ENCODE data around the gene LIPT2.
"Not testable (repeated sequence)": the region's sequence is repeated elsewhere in the genome, so short reads cannot be mapped to it uniquely, and the experiment has no call there.

LIPT2 gene

DNA sequence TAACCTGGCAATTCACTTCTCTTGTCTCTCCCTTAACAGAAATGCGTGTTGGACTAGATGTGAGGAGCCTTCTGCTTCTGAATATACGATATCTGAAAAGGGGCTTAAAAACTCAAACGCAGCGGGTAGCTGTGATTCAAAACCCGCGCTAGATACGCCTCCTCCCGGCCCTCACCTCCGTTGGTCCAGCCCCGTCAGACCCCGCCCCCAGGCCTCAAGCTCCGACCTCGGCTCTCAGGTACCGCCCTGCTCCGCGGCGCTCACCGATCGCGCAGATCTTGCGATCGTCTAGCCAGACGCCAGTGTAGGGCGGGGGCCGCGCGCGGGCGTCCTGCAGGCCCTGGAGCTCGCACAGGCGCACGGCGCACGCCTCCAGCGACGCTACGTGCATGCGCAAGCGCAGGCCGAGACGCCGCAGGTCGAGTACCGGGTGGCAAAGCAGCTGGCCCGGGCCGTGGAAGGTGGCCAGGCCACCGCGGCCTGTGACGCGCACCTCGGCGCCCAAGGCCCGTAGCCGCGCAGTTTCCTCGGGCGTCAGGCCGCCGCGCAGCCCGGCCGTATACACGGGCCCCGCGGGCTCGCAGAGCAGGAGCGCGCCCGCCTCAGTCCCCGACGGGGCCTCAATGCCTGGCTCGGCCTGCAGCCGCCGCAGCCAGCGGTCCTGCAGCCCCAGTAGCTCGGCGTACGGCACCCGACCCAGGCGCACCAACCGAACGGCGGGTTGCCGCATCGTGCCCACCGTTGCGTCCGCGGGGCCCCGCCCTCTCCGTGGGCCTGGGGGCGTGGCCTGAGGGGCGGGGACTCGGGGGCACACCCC lies at the start of gene LIPT2:
TSS of gene LIPT2 (minus strand) at position 751 of the 817 bp plus-strand sequence. CDS start at position 730, 21 bp downstream.
- peak; percentile 97 for DNase-seq (ENCODE audit: low spot score)

DNA sequence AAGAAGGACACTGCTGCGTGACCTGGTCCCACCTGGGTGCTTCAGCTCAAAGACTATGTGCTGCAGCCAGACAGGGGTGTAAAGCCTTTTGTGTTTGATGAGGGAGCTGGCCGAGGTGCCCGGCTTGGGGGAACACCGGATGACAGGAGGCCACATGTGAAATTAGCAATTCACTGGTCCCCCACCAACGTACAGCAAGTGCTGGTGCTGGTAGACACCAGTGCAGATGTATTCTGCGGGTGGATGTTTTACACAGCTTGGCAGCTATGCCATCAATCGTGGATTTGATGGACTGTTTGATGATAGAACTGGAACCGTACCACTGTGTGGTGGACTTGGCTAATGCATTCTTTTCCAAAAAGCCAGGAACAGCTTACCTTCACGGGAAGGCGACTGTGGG lies 47.9 kb upstream of the LIPT2 start:
- no peak for DNase-seq (ENCODE audit: low spot score)

DNA sequence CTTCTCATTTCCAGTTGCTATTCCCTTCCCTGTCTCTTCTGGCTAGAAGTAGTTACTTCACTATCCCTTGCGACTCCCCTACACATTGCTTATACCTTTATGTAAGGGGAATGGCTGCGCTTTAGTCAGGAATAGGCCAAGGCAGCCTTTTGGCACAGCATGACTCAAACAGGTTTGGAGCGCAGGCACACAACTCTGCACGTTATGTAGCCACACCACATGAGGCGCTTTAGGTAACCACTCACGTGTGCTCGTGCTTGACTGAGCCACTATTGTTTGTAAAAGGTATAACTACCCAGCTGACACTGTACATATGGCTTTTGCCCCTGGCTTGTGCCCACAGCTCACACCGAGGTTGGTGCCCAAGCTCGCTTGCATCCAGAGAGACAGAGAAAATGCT lies 46.7 kb upstream of the LIPT2 start:
- no peak for DNase-seq (ENCODE audit: low spot score)

DNA sequence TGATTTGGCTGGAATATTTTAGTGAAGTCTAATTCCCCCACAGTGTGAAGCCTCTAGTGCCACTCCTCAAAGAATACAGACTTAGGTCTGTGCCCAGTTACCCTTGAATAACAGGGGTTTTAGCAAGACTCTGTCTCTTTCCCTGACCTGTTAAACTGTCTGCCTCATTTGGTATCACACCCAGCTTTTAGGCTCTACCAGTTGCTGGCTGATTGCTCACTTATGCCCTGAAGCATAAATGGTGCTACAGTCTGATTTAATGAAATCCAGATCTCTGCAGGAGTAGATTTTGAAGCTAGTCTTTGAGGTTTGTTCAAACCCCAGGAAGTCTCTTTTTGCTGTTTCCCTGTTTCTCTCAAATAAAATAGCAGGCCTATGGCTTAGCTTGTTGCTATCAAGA lies 45.2 kb upstream of the LIPT2 start:
- no peak for DNase-seq (ENCODE audit: low spot score)

DNA sequence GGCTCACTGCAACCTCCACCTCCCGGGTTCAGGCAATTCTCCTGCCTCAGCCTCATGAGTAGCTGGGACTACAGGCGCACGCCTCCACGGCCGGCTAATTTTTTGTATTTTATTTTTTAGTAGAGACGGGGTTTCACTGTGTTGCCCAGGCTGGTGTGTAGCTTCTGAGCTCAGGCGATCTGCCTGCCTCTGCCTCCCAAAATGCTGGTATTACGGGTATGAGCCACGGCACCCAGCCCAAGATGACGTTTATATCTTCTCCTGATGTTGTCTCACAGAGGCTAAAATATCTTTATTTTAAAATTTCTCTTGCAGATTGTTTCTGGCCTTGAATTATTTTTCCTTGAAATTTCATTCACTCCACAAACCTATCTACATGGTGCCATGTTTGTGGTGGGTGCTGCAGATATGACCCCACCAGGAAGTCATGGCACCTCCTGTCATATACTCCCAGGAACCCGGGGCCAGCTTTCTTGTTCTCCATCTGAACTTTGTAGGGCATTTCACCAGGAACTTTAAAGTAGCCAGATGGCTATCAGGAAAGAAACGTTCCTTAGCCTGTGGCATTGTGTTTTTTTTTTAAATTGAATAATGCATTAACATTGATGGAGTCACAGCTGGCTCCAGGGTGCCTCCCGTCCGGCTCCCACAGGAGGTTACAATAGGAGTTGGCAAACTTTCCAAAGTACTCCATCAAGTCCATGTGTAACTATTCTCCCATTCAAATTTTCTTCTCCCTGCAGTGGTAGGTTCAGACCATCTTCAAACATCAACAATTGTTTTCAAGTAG lies 42.0 kb upstream of the LIPT2 start:
- no peak for DNase-seq (ENCODE audit: low spot score)

DNA sequence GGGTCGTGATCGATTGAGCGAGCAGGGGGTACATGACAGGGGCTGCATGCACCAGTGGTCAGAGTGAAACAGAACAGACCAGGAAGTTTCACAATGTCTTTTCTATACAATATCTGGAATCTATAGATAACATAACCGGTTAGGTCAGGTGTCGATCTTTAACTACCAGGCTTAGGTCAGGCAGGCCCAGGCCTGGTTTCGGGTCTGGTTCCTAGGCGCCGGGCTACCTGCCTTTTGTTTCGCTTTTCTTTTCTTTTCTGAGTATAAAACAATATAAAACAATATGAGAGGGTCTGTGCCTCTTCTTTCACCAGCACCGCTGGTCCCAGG lies 41.4 kb upstream of the LIPT2 start:
- DNase-seq (ENCODE audit: low spot score), result not testable (repeated sequence)

DNA sequence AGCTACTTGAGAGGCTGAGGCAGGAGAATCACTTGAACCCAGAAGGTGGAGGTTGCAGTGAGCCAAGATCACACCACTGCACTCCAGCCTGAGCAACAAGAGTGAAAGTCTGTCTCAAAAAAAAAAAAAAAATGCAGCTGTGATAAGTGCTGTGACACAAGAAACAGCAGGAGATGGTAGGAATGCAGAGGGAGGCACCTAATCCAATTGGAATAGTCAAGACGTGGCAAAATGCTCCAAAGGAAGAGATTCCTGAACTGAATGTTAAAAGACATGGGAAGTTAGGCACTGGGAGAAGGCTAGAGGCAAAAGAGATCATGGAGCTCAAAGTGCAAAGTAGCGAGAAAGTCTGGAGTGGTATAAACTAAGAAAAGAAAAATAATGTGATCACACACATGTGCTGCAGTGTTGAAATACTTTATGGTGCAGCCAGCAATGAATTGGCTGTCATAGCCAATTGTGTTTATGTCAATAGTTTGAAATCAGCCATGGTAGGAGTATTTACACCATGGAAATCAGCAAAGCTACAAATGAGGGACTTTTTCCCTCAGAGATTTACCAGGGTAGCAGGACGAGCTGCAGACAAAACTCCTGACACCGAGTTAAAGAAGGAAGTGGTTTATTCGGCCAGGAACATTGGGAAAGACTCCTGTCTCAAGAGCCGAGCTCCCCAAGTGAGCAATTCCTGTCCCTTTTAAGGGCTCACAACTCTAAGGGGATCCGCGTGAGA lies 40.9 kb upstream of the LIPT2 start:
- DNase-seq (ENCODE audit: low spot score), result no peak

DNA sequence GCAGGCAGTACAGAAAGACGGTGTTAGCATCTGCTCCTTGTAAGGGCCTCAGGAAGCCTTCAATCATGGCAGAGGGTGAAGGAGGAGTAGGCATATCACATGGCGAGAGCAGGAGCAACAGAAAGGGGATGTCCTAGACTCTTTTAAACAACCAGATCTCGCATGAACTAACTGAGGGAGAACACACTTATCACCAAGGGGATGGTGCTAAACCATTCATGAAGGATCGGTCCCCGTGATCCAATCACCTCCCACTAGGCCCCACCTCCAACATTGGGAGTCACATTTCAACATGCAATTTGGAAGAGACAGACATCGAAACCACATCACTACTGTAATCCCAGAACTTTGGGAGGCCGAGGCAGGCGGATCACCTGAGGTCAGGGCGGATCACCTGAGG lies 39.9 kb upstream of the LIPT2 start:
- no peak for DNase-seq (ENCODE audit: low spot score)

DNA sequence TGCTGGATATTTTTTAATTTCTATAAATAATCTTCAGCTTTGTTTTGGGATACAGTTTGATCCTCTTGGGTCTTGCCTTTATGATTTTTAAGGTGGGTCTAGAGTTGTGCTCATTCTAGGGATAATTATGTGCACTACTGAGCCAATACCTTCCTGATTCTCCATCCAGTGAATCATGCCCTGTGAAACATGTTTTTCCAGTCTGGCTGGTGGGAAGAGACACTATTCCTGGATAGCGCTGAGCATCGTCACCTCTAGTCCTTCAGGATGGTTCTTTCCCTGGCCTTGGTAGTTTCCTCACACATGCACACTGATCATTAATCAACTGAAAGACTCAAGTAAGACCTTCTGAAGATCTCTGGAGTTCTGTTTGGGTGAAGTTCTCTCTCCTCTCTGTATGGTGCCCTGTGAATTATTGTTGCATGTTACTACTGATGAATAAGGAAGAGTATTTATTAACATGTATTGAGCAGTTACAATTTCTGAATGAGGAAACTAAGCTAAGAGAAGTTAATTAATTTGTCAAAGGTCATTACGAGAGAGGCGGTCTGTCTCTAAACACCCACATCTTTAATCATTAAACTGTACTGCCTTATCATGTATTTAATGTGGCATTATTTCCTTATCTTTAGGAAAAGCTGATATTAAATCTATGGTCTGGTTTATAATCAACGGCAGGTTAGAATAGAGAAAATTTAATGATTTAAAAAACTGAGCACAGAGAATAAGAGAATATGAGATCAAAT lies 39.1 kb upstream of the LIPT2 start:
- DNase-seq (ENCODE audit: low spot score), result no peak

DNA sequence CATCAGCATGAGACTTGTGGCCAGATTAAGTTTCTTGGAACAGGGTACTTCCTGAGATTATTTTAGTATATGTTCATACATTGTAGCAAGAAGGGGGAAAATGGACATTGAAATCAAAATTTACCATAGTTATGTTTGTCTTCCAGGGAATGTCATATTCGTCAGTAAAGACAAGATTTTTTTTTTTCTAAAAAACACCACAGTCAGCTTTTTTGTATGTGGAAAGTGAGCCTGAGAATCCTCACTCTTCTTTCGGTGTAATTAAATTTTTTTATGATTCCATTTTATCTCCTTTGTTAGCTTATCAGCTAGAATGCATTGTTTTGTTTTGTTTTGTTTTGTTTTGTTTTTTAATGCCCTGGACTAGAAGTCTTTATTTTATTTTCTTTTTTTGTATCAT lies 31.5 kb upstream of the LIPT2 start:
- no peak for DNase-seq (ENCODE audit: low spot score)

DNA sequence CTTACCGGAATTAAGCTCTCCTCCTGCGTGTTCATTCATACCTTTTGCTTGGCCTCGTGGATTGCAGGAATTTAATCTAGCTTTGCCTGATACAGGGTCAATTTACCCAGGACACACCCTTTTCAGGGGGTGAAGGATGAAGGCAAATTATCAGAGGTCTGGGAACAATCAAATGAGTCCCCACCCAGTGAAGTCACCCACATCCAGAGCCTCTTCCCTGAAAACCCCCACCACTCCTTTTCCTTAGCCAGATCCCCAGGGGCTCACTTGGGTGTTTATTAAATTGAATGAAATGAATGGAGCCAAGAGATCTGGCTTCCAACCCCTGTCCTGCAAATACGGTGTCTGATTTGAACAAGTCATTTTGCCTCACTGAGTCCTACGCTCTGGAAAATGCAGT lies 31.0 kb upstream of the LIPT2 start:
- no peak for DNase-seq (ENCODE audit: low spot score)

DNA sequence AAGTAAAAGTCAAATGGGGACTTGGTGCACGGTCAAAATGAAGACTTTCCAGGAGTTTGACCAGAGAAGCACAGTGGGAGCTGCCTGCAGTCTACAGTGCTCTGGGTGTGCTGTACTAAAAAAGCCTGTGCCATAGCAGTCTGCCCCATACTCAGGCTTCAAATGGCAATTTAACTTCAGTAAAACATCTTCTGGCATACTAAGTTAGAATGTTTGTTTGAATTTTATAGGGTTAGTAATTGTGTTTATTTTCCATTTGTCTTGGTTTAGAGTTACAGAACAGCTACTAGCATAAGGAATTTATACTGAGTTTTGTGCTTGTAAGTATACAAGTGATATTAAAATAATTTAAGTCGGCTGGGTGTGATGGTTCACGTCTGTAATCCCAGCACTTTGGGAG lies 29.3 kb upstream of the LIPT2 start:
- no peak for DNase-seq (ENCODE audit: low spot score)

DNA sequence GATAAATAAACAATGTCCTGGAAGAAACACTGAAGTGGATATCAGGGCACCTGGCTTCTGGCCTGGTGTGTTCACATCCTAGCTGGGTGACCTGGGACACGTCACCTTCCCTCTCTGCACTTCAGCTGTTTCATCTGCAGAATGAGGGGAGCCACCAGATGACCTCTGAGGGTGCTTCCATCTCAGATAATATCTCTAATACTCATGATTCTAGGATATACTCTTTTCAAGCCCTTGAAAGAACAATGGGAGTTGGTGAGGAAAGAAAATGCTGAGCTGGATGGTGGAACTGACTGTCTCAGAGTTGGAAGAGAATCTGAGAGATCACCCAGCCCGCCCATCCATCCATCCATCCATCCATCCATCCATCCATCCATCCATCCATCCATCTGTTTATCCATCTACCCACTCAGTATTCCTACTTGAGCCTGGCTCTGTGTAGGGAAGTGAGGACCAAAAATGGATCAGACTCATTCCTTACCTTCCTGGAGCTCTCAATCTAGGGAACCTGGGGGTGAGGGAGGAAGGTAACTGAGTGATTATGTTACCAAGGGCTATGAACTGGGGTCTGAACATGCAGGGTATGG lies 28.2 kb upstream of the LIPT2 start:
- DNase-seq (ENCODE audit: low spot score), result no peak

DNA sequence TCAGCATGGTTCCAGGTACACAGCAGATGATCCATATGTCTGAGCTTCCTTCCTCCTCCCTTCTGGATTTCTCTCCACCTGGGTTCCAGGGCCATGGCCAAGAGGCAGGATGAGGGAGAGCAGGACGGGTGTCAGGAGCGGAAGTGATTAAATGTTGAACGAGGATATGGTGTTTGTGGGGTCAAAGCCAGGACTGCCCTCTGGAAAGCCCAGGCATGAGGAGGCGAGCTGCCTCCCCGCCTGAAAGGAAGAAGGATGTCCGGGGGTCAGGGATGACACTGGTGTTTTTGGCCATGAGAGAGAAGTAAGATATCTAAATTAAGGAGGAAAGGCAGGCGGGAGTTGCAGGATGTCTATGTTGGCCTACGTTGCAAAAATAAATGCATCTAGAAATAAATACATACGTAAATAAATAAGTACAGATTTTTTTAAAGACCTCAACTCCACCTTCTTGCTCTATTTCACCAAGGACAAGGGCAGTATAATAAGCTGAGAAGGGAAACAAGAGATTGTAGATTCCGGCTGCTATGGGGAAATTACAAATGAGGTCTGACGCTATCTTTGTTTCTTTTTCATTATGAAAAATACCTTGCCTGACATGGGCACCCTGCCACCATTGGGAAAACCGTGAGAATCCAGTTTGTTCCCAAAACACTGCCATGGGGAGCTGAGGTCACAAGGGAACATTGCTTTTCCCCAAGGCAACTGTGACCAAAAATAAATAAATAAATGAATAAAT lies 27.6 kb upstream of the LIPT2 start:
- DNase-seq (ENCODE audit: low spot score), result no peak

DNA sequence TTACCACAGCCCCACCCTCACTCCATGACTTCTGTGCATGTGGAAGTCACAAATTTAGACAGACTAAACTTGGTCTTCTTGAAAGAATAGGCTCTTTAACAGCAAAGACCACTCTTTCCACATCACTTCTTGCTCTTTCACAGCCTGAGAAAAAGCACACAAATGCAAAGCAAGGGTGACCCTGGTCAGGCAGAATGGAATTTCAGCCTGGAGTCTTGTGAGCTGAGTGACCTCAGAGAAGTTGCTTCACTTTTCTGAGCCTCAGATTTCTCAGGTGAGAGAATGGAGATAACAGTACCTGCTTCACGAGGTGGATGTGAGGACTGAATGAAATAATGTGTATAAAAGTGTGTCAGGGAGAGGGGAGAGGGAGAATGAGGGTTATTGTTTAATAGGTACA lies 26.8 kb upstream of the LIPT2 start:
- no peak for DNase-seq (ENCODE audit: low spot score)

DNA sequence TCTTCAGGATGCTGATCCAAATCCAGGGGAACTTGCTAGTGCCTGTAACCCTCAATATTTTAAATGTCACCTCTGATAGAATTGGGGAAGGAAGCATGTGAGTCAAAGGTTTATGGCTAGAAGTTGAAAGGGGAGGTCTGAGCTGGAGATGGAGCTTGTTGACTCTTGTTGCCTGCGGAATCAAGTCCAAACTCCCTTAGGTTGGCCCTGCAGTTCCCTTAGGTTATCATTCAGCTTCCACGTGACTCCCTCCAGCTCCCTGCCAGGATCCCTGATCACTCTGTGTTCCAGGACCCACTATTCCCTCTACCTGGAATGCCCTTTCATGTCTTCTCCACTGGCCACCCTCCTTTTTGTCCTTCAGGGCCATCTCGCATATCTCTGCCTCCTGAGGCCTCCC lies 26.2 kb upstream of the LIPT2 start:
- no peak for DNase-seq (ENCODE audit: low spot score)

DNA sequence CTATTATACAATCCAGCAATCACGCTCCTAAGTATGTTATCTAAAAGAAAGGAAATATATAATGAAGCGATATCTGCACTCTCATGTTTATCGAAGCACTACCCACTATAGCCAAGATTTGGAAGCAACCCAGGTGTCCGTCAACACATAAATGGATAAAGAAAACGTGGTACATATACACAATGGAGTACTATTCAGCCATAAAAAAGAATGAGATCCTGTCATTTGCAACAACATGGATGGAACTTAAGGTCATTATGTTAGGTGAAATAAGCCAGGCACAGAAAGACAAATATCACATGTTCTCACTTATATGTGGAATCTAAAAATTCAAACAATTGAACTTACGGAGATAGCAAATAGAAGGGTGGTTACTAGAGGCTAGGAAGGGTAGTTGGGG lies 24.1 kb upstream of the LIPT2 start:
- not testable (repeated sequence) for DNase-seq (ENCODE audit: low spot score)

DNA sequence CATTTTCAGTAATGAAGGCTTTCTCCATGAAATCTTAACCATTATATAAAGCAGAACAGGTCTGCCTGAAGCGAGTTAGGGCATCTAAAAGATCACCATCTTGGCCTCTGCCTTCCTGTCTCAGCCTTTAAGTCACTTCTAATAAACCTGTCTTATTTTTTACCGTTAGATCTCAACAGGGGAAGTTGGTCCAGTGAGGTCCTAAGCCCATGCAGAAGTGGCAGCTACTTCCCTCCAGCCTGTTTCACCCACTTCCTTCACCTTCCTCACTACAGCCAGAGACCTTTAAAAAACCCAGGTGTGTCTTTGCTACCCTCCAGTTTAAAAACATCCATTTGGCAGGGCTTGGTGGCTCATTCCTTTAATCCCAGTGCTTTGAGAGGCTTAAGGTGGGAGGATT lies 14.1 kb upstream of the LIPT2 start:
- DNase-seq (ENCODE audit: low spot score), result no peak

DNA sequence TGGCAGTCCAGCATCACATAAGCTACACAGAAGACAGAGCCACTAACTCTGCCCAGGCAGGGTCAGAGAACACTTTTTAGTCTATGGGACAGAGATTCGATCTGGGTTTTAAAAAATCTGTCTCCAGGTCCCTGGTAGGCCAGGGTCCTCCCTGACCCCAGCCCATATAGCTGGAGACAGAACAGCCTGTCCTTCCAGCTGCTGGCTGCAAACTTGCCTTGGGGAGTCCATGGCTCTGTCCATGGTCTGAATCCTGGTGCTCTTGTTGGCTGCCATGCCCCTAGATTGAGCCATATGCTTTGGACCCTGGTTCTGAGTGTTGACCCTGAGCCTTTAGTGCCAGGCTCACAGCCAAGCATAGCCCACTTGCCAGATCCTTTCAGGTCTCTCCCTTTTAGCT lies 13.3 kb upstream of the LIPT2 start:
- no peak for DNase-seq (ENCODE audit: low spot score)

DNA sequence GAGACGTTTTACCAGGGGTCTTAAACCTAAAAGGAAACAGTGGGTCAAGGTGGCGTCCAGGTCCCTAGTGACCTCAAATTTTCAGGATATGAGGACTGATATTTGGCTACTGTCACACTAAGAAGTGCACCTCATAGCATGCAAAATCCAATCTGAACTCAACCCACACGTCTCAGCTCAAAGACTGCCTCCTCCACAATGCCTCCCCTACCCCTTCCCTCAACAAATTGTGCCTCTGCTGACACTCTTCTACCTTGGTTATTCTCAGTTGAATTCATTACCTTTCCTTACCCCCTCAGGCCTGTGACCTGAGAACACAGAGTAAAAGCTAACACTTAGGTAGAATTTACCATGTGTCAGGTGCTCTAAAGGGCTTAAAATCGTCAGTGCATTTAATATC lies 12.4 kb upstream of the LIPT2 start:
- no peak for DNase-seq (ENCODE audit: low spot score)

DNA sequence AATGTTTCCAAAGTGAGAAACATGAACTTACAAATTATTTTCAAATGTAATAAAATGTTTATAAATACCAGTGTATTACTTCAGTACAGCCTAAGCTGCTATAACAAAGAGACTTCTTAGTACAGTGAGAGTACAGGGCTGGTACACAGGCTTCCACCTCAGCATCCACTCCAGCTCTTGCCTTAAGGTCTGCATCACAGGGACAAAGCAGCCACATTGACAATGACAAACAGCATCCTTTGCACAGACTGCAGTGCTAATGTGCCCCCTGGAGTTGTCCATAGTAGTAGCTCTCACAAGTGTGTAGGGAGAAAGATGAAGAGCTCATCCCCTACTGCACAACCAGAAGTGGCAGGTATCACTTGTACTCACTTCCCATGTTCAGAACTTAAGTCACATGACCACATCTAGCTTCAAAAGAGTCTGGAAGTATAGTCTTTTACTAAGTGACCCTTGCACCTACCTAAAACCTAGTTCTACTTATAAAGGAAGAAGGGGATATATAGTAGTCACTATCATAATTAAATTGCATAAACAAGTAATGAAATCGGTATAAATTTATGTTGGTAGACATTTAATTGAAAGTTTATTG lies 10.7 kb upstream of the LIPT2 start:
- no peak for DNase-seq (ENCODE audit: low spot score)
